WTC11 (cell line): ENCODE results near the gene SELPLG. TPM values are rescaled to one million over a fixed set of nuclear protein-coding genes. Genes with fewer than 3 reads are reported as not detected.

ENCODE experiments used
- ATAC-seq: fragments of 200-7000 bp; cut with Tn5 transposase; 2 replicates; pipeline ENCODE4 v1.10.0; 2021; ENCODE audit warnings: mild to moderate bottlenecking, moderate library complexity
- CTCF ChIA-PET: fragments of 300-600 bp; sonication (Branson Sonifier 250); formaldehyde crosslinking; loops from one replicate; lab custom pipeline; 2021; ENCODE audit warnings: antibody characterized with exemption; lab: Charles Lee
- POLR2A ChIA-PET: fragments of 350-600 bp; sonication (Branson Sonifier 250); formaldehyde crosslinking; loops from one replicate; lab custom pipeline; 2021; ENCODE audit warnings: antibody characterized with exemption; lab: Charles Lee
- DNase-seq: peaks from one replicate; pipeline ENCODE4 v3.0.0; 2021; ENCODE audit warnings: low spot score
- H3K27ac Mint-ChIP-seq: 2 replicates; pipeline ENCODE4 v1.8.0; 2021; ENCODE audit warnings: mixed read lengths
- H3K27me3 Mint-ChIP-seq: 2 replicates; pipeline ENCODE4 v1.8.0; 2021; ENCODE audit warnings: low read depth, mild to moderate bottlenecking, moderate library complexity, mixed read lengths
- H3K36me3 Mint-ChIP-seq: 2 replicates; pipeline ENCODE4 v1.8.0; 2021; ENCODE audit warnings: mixed read lengths
- H3K4me1 Mint-ChIP-seq: 2 replicates; pipeline ENCODE4 v1.8.0; 2022; ENCODE audit warnings: mixed read lengths
- H3K4me3 Mint-ChIP-seq: 2 replicates; pipeline ENCODE4 v1.8.0; 2021; ENCODE audit warnings: mild to moderate bottlenecking, moderate library complexity, mixed read lengths
- H3K9me3 Mint-ChIP-seq: 2 replicates; pipeline ENCODE4 v1.8.0; 2021; ENCODE audit warnings: mixed read lengths
- HMGA2 ChIP-seq: fragments of 250-450 bp; sonication (Bioruptor Pico); IDR thresholded peaks from 2 replicates; pipeline ENCODE4 v1.4.0; 2021; ENCODE audit warnings: mild to moderate bottlenecking, moderate library complexity
- NR1H2 ChIP-seq: sonication (generic); formaldehyde crosslinking; IDR thresholded peaks from 2 replicates; pipeline ENCODE4 v1.9.0; 2021; ENCODE audit warnings: mild to moderate bottlenecking, moderate library complexity, missing genetic modification reagents
- NR3C1 ChIP-seq: sonication (generic); formaldehyde crosslinking; conservative IDR thresholded peaks from 2 replicates; pipeline ENCODE4 v1.8.1; 2023; ENCODE audit warnings: low read depth, mild to moderate bottlenecking, missing genetic modification reagents
- SOX15 ChIP-seq: fragments of 250-450 bp; sonication (Bioruptor Pico); IDR thresholded peaks from 2 replicates; pipeline ENCODE4 v1.9.0; 2021; ENCODE audit warnings: mild to moderate bottlenecking
- ZNF138 ChIP-seq: sonication (generic); formaldehyde crosslinking; conservative IDR thresholded peaks from 2 replicates; pipeline ENCODE4 v1.8.1; 2022; ENCODE audit warnings: mild to moderate bottlenecking, moderate library complexity, missing genetic modification reagents
- total RNA-seq: library from RNA; stranded (reverse); gene quantifications from 3 replicates; pipeline ENCODE4 v1.2.3, GENCODE V29; 2021
- TF ChIP-seq, protein P1 (sequence below): sonication (generic); formaldehyde crosslinking; IDR thresholded peaks from 2 replicates; pipeline ENCODE4 v1.8.1; 2023; ENCODE audit warnings: mild to moderate bottlenecking, missing genetic modification reagents, borderline replicate concordance
- TF ChIP-seq, protein P2 (sequence below): sonication (generic); formaldehyde crosslinking; IDR thresholded peaks from 2 replicates; pipeline ENCODE4 v1.8.1; 2022; ENCODE audit warnings: mild to moderate bottlenecking, moderate library complexity, missing genetic modification reagents
- TF ChIP-seq, protein P3 (sequence below): sonication (generic); formaldehyde crosslinking; IDR thresholded peaks from 2 replicates; pipeline ENCODE4 v1.8.1; 2022; ENCODE audit warnings: low read depth, missing genetic modification reagents, borderline replicate concordance
- TF ChIP-seq, protein P4 (sequence below): sonication (generic); formaldehyde crosslinking; IDR thresholded peaks from 2 replicates; pipeline ENCODE4 v1.8.1; 2023; ENCODE audit warnings: mild to moderate bottlenecking, moderate library complexity, missing genetic modification reagents
- TF ChIP-seq, protein P5 (sequence below): sonication (generic); formaldehyde crosslinking; IDR thresholded peaks from 2 replicates; pipeline ENCODE4 v1.8.1; 2022; ENCODE audit warnings: missing genetic modification reagents, borderline replicate concordance
- TF ChIP-seq, protein P6 (sequence below): sonication (generic); formaldehyde crosslinking; IDR thresholded peaks from 2 replicates; pipeline ENCODE4 v1.8.1; 2023; ENCODE audit warnings: mild to moderate bottlenecking, missing genetic modification reagents, moderate library complexity
- TF ChIP-seq, protein P7 (sequence below): sonication (generic); formaldehyde crosslinking; IDR thresholded peaks from 2 replicates; pipeline ENCODE4 v1.8.0; 2023; ENCODE audit warnings: mild to moderate bottlenecking, missing genetic modification reagents

Gene SELPLG
- total RNA-seq, 1 experiment from 2014 or later, result 0.46 TPM

DNA sequence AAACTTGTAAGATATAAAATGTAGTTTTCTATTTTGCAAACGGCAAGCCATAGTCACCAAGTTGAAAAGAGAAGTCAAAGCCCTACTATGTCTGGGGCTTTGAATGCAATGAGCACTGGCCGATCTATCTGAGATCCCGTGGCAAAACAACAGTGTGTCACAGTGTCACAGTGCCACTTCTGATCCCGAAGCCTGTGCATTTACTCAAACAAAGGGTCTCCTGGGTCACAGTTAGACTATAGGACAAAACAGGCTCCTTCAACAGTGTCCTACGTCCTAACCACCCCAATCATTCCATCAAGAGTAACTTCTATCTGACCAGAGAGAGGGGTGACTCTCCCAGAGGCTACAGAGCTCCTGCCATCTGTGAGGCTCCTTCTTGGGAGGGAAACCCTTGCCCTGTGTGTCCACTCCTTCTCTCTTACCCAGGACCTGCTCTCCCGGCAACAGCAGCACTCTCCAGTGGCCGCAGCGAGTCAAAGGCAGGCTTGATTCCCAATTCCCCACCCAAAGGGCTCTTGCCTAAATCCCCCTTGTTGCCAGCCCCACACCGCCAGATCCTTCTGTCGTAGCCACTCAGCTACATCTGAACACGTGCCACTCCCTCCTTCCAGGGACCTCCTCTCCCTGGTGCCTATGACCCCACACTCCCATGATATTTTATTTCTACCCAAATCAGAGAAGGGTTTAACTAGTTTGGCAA is 14.0 kb upstream of the SELPLG start:
- DNase-seq (no peak), ATAC-seq (no peak)
- H3K36me3 Mint-ChIP-seq, result peaks cover 58% of the 10 kb centered on the region
- no peaks in the 10 kb centered on the region for H3K27me3 Mint-ChIP-seq
- CTCF ChIA-PET, result interaction anchor here (0.8 to 1.8 kb wide), 6 partner anchors 10 to 155 kb away, joined by 3 to 11 read pairs (median 6); no protein-coding TSS in a partner anchor
- TF ChIP-seq, protein P1, sequence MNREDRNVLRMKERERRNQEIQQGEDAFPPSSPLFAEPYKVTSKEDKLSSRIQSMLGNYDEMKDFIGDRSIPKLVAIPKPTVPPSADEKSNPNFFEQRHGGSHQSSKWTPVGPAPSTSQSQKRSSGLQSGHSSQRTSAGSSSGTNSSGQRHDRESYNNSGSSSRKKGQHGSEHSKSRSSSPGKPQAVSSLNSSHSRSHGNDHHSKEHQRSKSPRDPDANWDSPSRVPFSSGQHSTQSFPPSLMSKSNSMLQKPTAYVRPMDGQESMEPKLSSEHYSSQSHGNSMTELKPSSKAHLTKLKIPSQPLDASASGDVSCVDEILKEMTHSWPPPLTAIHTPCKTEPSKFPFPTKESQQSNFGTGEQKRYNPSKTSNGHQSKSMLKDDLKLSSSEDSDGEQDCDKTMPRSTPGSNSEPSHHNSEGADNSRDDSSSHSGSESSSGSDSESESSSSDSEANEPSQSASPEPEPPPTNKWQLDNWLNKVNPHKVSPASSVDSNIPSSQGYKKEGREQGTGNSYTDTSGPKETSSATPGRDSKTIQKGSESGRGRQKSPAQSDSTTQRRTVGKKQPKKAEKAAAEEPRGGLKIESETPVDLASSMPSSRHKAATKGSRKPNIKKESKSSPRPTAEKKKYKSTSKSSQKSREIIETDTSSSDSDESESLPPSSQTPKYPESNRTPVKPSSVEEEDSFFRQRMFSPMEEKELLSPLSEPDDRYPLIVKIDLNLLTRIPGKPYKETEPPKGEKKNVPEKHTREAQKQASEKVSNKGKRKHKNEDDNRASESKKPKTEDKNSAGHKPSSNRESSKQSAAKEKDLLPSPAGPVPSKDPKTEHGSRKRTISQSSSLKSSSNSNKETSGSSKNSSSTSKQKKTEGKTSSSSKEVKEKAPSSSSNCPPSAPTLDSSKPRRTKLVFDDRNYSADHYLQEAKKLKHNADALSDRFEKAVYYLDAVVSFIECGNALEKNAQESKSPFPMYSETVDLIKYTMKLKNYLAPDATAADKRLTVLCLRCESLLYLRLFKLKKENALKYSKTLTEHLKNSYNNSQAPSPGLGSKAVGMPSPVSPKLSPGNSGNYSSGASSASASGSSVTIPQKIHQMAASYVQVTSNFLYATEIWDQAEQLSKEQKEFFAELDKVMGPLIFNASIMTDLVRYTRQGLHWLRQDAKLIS (CRISPR knock-in tag), result no peak
- TF ChIP-seq NR3C1, result no peak
- TF ChIP-seq NR1H2 (CRISPR knock-in tag), result no peak
- TF ChIP-seq, protein P2, sequence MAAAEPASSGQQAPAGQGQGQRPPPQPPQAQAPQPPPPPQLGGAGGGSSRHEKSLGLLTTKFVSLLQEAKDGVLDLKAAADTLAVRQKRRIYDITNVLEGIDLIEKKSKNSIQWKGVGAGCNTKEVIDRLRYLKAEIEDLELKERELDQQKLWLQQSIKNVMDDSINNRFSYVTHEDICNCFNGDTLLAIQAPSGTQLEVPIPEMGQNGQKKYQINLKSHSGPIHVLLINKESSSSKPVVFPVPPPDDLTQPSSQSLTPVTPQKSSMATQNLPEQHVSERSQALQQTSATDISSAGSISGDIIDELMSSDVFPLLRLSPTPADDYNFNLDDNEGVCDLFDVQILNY, result no peak
- TF ChIP-seq, protein P3, sequence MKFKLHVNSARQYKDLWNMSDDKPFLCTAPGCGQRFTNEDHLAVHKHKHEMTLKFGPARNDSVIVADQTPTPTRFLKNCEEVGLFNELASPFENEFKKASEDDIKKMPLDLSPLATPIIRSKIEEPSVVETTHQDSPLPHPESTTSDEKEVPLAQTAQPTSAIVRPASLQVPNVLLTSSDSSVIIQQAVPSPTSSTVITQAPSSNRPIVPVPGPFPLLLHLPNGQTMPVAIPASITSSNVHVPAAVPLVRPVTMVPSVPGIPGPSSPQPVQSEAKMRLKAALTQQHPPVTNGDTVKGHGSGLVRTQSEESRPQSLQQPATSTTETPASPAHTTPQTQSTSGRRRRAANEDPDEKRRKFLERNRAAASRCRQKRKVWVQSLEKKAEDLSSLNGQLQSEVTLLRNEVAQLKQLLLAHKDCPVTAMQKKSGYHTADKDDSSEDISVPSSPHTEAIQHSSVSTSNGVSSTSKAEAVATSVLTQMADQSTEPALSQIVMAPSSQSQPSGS (CRISPR knock-in tag), result no peak
- TF ChIP-seq, protein P4, sequence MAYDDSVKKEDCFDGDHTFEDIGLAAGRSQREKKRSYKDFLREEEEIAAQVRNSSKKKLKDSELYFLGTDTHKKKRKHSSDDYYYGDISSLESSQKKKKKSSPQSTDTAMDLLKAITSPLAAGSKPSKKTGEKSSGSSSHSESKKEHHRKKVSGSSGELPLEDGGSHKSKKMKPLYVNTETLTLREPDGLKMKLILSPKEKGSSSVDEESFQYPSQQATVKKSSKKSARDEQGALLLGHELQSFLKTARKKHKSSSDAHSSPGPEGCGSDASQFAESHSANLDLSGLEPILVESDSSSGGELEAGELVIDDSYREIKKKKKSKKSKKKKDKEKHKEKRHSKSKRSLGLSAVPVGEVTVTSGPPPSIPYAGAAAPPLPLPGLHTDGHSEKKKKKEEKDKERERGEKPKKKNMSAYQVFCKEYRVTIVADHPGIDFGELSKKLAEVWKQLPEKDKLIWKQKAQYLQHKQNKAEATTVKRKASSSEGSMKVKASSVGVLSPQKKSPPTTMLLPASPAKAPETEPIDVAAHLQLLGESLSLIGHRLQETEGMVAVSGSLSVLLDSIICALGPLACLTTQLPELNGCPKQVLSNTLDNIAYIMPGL (CRISPR knock-in tag), result no peak
- TF ChIP-seq, protein P5, sequence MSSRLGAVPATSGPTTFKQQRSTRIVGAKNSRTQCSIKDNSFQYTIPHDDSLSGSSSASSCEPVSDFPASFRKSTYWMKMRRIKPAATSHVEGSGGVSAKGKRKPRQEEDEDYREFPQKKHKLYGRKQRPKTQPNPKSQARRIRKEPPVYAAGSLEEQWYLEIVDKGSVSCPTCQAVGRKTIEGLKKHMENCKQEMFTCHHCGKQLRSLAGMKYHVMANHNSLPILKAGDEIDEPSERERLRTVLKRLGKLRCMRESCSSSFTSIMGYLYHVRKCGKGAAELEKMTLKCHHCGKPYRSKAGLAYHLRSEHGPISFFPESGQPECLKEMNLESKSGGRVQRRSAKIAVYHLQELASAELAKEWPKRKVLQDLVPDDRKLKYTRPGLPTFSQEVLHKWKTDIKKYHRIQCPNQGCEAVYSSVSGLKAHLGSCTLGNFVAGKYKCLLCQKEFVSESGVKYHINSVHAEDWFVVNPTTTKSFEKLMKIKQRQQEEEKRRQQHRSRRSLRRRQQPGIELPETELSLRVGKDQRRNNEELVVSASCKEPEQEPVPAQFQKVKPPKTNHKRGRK (CRISPR knock-in tag), result no peak
- TF ChIP-seq SOX15 (CRISPR knock-in tag), result no peak
- TF ChIP-seq, protein P6, sequence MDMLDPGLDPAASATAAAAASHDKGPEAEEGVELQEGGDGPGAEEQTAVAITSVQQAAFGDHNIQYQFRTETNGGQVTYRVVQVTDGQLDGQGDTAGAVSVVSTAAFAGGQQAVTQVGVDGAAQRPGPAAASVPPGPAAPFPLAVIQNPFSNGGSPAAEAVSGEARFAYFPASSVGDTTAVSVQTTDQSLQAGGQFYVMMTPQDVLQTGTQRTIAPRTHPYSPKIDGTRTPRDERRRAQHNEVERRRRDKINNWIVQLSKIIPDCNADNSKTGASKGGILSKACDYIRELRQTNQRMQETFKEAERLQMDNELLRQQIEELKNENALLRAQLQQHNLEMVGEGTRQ, result no peak
- no peak for TF ChIP-seq HMGA2 (CRISPR knock-in tag)
- TF ChIP-seq, protein P7, sequence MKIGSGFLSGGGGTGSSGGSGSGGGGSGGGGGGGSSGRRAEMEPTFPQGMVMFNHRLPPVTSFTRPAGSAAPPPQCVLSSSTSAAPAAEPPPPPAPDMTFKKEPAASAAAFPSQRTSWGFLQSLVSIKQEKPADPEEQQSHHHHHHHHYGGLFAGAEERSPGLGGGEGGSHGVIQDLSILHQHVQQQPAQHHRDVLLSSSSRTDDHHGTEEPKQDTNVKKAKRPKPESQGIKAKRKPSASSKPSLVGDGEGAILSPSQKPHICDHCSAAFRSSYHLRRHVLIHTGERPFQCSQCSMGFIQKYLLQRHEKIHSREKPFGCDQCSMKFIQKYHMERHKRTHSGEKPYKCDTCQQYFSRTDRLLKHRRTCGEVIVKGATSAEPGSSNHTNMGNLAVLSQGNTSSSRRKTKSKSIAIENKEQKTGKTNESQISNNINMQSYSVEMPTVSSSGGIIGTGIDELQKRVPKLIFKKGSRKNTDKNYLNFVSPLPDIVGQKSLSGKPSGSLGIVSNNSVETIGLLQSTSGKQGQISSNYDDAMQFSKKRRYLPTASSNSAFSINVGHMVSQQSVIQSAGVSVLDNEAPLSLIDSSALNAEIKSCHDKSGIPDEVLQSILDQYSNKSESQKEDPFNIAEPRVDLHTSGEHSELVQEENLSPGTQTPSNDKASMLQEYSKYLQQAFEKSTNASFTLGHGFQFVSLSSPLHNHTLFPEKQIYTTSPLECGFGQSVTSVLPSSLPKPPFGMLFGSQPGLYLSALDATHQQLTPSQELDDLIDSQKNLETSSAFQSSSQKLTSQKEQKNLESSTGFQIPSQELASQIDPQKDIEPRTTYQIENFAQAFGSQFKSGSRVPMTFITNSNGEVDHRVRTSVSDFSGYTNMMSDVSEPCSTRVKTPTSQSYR (CRISPR knock-in tag), result no peak
- no peak for TF ChIP-seq ZNF138 (CRISPR knock-in tag)
- H3K27ac Mint-ChIP-seq, result no peak overlapping the region
- no peaks in the 10 kb centered on the region for H3K9me3 Mint-ChIP-seq
- no peak overlapping the region for H3K4me3 Mint-ChIP-seq
- POLR2A ChIA-PET, result no interaction called here
- H3K4me1 Mint-ChIP-seq, result peaks cover 8% of the 10 kb centered on the region
